Neuronal stem cell (in vitro differentiated cells): Measurements from ENCODE around the gene ENAH.
"Not testable (repeated sequence)": the region's sequence is repeated elsewhere in the genome, so short reads cannot be mapped to it uniquely, and the experiment has no call there.

Experiments
- DNase-seq: peaks from one replicate; pipeline ENCODE4 v3.0.0-alpha.2; 2013; ENCODE audit warnings: low spot score
- H2AFZ ChIP-seq: one replicate; pipeline ENCODE4 v1.6.1; 2013; ENCODE audit warnings: mild to moderate bottlenecking, low read length, inconsistent platforms
- H2AK5ac ChIP-seq: 2 replicates; pipeline ENCODE4 v1.6.1; 2013; ENCODE audit warnings: low read depth, mild to moderate bottlenecking, inconsistent platforms, low read length, moderate library complexity, mixed read lengths
- H2BK120ac ChIP-seq: 2 replicates; pipeline ENCODE4 v1.6.1; 2013; ENCODE audit warnings: low read depth, mild to moderate bottlenecking, inconsistent platforms, low read length, moderate library complexity, mixed read lengths
- H2BK12ac ChIP-seq: one replicate; pipeline ENCODE4 v1.6.1; 2013; ENCODE audit warnings: low read length, inconsistent platforms
- H2BK15ac ChIP-seq: 2 replicates; pipeline ENCODE4 v1.6.1; 2013; ENCODE audit warnings: mild to moderate bottlenecking, low read length, inconsistent platforms, mixed read lengths
- H2BK5ac ChIP-seq: one replicate; pipeline ENCODE4 v1.6.1; 2013; ENCODE audit warnings: inconsistent platforms, mild to moderate bottlenecking, low read length, moderate library complexity
- H3K14ac ChIP-seq: one replicate; pipeline ENCODE4 v1.6.1; 2013; ENCODE audit warnings: low read length, inconsistent platforms
- H3K18ac ChIP-seq: 2 replicates; pipeline ENCODE4 v1.6.1; 2013; ENCODE audit warnings: low read length, inconsistent platforms
- H3K23ac ChIP-seq: 2 replicates; pipeline ENCODE4 v1.6.1; 2013; ENCODE audit warnings: low read depth, mild to moderate bottlenecking, mixed read lengths, low read length, inconsistent platforms; ENCODE audit not compliant: poor library complexity
- H3K27ac ChIP-seq: replicated peaks from 3 replicates; pipeline ENCODE4 v1.5.1; 2013; ENCODE audit warnings: low read length, inconsistent platforms
- H3K27me3 ChIP-seq, 3 experiments: 2 replicates each; pipeline ENCODE4 v1.6.1; 2013; ENCODE audit warnings: low read length in 3 of 3, mild to moderate bottlenecking in 2 of 3, inconsistent platforms in 1 of 3, low read depth in 1 of 3, mixed read lengths in 1 of 3, moderate library complexity in 1 of 3; ENCODE audit not compliant: control insufficient read depth in 3 of 3, insufficient read depth in 3 of 3
- H3K36me3 ChIP-seq, 2 donors: replicated peaks in 1 of 2; 2 replicates each; pipeline ENCODE4 v1.6.1; 2013; ENCODE audit warnings: low read length in 2 of 2; ENCODE audit not compliant: control insufficient read depth in 2 of 2, insufficient read depth in 2 of 2
- H3K4ac ChIP-seq: 2 replicates; pipeline ENCODE4 v1.6.1; 2013; ENCODE audit warnings: inconsistent platforms, mild to moderate bottlenecking, low read length, moderate library complexity
- H3K4me1 ChIP-seq, 2 donors: 1 replicate in 1 of 2; 2 replicates in 1 of 2; pipeline ENCODE4 v1.6.1; 2013; ENCODE audit warnings: low read length in 2 of 2, low read depth in 1 of 2; ENCODE audit not compliant: control insufficient read depth in 2 of 2, insufficient read depth in 1 of 2
- H3K4me2 ChIP-seq: one replicate; pipeline ENCODE4 v1.6.1; 2013; ENCODE audit warnings: mild to moderate bottlenecking, low read length, inconsistent platforms; ENCODE audit not compliant: insufficient read depth, poor library complexity, severe bottlenecking
- H3K4me3 ChIP-seq, 2 donors: 2 replicates each; pipeline ENCODE4 v1.5.1; 2013; ENCODE audit warnings: low read length in 2 of 2, mild to moderate bottlenecking in 2 of 2, inconsistent platforms in 1 of 2, moderate library complexity in 1 of 2
- H3K79me1 ChIP-seq: one replicate; pipeline ENCODE4 v1.6.1; 2013; ENCODE audit warnings: low read depth, mild to moderate bottlenecking, inconsistent platforms, low read length, moderate library complexity
- H3K9ac ChIP-seq: one replicate; pipeline ENCODE4 v1.6.1; 2013; ENCODE audit warnings: mild to moderate bottlenecking, low read depth, low read length, inconsistent platforms; ENCODE audit not compliant: poor library complexity
- H3K9me3 ChIP-seq, 2 donors: replicated peaks in 1 of 2; 2 replicates each; pipeline versions ENCODE3 to v1.6.1; 2013; ENCODE audit warnings: low read length in 2 of 2, mild to moderate bottlenecking in 2 of 2, inconsistent platforms in 1 of 2, low read depth in 1 of 2, mixed read lengths in 1 of 2, moderate library complexity in 1 of 2; ENCODE audit not compliant: control insufficient read depth in 2 of 2, insufficient read depth in 1 of 2
- H4K8ac ChIP-seq: one replicate; pipeline ENCODE4 v1.6.1; 2013; ENCODE audit warnings: low read depth, mild to moderate bottlenecking, inconsistent platforms, low read length, moderate library complexity
- H4K91ac ChIP-seq: one replicate; pipeline ENCODE4 v1.6.1; 2013; ENCODE audit warnings: low read length, low read depth, mild to moderate bottlenecking, inconsistent platforms; ENCODE audit not compliant: poor library complexity
- whole genome bisulfite sequencing, 2 donors: extraction: QIAGEN DNeasy Blood & Tissue Kit; methylation state at CpG; one replicate each; pipeline ENCODE4 v1.1.7; 2013; ENCODE audit warnings: missing lambda C conversion rate in 2 of 2, mixed read lengths in 1 of 2; ENCODE audit not compliant: insufficient read length in 2 of 2, insufficient replicate concordance in 1 of 2; ENCODE audit errors: extremely low coverage in 2 of 2; 5-methylcytosine and 5-hydroxymethylcytosine counted together

The ENAH gene

GRCh38 chr1:225698194-225698593 lies 45.3 kb upstream of the ENAH start:
- not testable (repeated sequence) for H4K8ac ChIP-seq, DNase-seq, H2BK15ac ChIP-seq, H3K23ac ChIP-seq, H2BK120ac ChIP-seq, H3K14ac ChIP-seq, H2AFZ ChIP-seq, H3K9me3 ChIP-seq, H3K18ac ChIP-seq, H3K4ac ChIP-seq, H3K4me3 ChIP-seq, H3K4me2 ChIP-seq, H2AK5ac ChIP-seq, H3K27ac ChIP-seq, H4K91ac ChIP-seq, H3K36me3 ChIP-seq, H3K4me1 ChIP-seq, H2BK12ac ChIP-seq, H3K27me3 ChIP-seq, H3K79me1 ChIP-seq, H2BK5ac ChIP-seq, H3K9ac ChIP-seq
- WGBS, 2 donors: no CpG with 5 or more reads among the region's 4 CpGs

GRCh38 chr1:225697428-225697827 lies 44.5 kb upstream of the ENAH start:
- DNase-seq: no peak
- Histone ChIP-seq H3K79me1 (no peaks in the 10 kb centered on the region), H3K27me3 (peaks cover 0 to 4% (median 0%) of the 10 kb centered on the region in 3 experiments), H4K8ac (no peak overlapping the region), H3K4ac (no peak overlapping the region), H3K14ac (no peak overlapping the region), H3K4me3 (no peak overlapping the region), H3K9me3 (no peaks in the 10 kb centered on the region), H3K9ac (no peak overlapping the region), H3K4me2 (no peak overlapping the region), H3K18ac (no peak overlapping the region), H4K91ac (no peak overlapping the region), H3K23ac (no peak overlapping the region), H2BK120ac (no peak overlapping the region), H2BK5ac (no peak overlapping the region), H2BK15ac (no peak overlapping the region), H3K4me1 (peaks cover 6 to 7% of the 10 kb centered on the region in 2 donors), H3K36me3 (no peaks in the 10 kb centered on the region), H2AFZ (no peak overlapping the region), H3K27ac (no peak overlapping the region), H2BK12ac (no peak overlapping the region), H2AK5ac (no peak overlapping the region)
- WGBS, 2 donors: no CpG with 5 or more reads among the region's 4 CpGs

DNA sequence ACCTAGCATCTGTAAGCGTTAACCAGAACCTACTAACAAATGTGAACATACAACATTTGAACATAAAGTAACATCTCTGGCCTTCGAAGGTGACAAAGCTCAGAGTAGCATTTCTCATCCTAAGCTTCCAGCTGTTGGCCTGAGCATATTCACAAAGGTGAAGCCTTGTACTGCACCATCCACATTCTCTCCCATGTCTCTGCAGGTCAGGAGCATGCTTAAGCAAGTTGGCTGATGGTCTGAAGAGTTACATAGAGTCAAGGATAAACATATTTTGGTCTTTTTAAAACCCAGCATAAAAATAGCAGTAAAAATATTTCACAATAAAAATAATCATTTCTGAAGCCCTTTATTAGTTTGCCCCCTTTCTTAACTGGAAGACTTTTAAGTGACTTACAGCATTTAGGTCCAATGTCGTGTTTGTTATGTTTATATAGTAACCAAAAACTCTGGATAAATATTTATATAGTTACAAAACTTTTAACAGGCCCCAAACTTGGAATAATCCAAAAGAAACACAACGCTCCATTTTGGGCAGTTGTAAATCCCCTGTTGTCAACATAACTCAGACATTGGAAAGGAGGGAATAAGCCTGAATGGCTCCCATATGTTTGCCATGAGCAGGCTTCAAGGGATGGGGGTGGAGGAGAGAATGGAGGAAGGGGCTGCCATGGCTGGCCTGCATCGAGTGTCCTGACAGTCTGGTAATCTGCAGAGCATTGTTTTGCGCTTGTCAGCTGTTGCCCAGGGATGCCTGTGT lies 42.8 kb upstream of the ENAH start:
- Histone ChIP-seq H3K23ac (no peak overlapping the region), H2BK120ac (no peak overlapping the region), H2BK5ac (no peak overlapping the region), H3K36me3 (no peaks in the 10 kb centered on the region), H2AFZ (no peak overlapping the region), H4K91ac (no peak overlapping the region), H3K4me3 (no peak overlapping the region), H3K4ac (no peak overlapping the region), H3K9ac (no peak overlapping the region), H4K8ac (no peak overlapping the region), H3K4me2 (no peak overlapping the region), H3K14ac (no peak overlapping the region), H2AK5ac (no peak overlapping the region), H3K27ac (no peak overlapping the region), H3K18ac (no peak overlapping the region), H2BK12ac (no peak overlapping the region), H3K79me1 (no peaks in the 10 kb centered on the region), H3K9me3 (no peaks in the 10 kb centered on the region), H3K4me1 (peaks cover 6% of the 10 kb centered on the region in 2 donors), H2BK15ac (no peak overlapping the region), H3K27me3 (peaks cover 0 to 7% (median 0%) of the 10 kb centered on the region in 3 experiments)
- no CpG with 5 or more reads among the region's 6 CpGs for WGBS, 2 donors
- no peak for DNase-seq

DNA sequence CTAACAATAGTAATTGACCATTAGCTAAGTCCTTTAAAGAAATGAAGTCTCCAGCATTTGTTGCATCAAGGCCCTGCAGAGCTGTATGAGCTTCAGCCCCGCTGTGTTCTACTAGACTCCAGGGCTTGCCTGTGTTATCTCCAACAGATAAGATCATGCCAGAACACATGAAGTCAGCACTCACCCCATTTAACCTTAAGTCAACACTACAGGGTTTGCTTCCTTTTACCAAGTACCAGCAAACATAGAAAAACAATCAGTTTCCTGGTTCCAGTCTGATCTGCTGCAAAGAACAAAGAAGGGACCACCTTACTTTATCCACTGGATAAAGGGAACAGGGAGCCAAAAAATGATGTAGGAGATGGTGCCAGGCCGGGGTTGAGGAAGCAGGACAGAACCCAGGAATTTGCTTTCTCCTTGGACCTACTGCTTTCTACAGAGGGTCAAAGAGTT lies 41.3 kb upstream of the ENAH start:
- no peak for DNase-seq
- H2BK120ac ChIP-seq: no peak overlapping the region
- H2BK12ac ChIP-seq: no peak overlapping the region
- no peak overlapping the region for H2BK15ac ChIP-seq
- no peak overlapping the region for H4K91ac ChIP-seq
- no peak overlapping the region for H3K23ac ChIP-seq
- H3K14ac ChIP-seq: no peak overlapping the region
- no peaks in the 10 kb centered on the region for H3K9me3 ChIP-seq
- no CpG with 5 or more reads among the region's 2 CpGs for WGBS, 2 donors
- no peaks in the 10 kb centered on the region for H3K36me3 ChIP-seq
- no peak overlapping the region for H3K27ac ChIP-seq
- H3K4me3 ChIP-seq: no peak overlapping the region
- H2AK5ac ChIP-seq: no peak overlapping the region
- no peak overlapping the region for H3K9ac ChIP-seq
- H3K79me1 ChIP-seq: no peaks in the 10 kb centered on the region
- H3K27me3 ChIP-seq: peaks cover 0 to 7% (median 0%) of the 10 kb centered on the region in 3 experiments
- no peak overlapping the region for H3K4me2 ChIP-seq
- H3K18ac ChIP-seq: no peak overlapping the region
- H3K4me1 ChIP-seq: peaks cover 0 to 2% of the 10 kb centered on the region in 2 donors
- H2AFZ ChIP-seq: no peak overlapping the region
- H2BK5ac ChIP-seq: no peak overlapping the region
- H4K8ac ChIP-seq: no peak overlapping the region
- H3K4ac ChIP-seq: no peak overlapping the region
